ENCODE data around the gene OR4D2.

OR4D2 gene

GRCh38 chr17:58217766-58218165 lies 51.0 kb downstream of the OR4D2 start:
- no peak for DNase-seq

- DNase-seq, result peak; percentile 93
Observed at GRCh38 chr17:58219007-58219788, 52.4 kb downstream of the OR4D2 start, which contains the start of gene MKS1. MKS1 (minus strand) TSS chr17:58219255; CDS start chr17:58219230, 25 bp downstream.

GRCh38 chr17:58219789-58220183 lies 53.0 kb downstream of the OR4D2 start:
- DNase-seq, result no peak

All from KG1 (cell line).